HEK293T (cell line): ENCODE data around the gene AKR1C4.

Source experiments
- ARNT ChIP-seq: fragments of 450-650 bp; IDR thresholded peaks from 2 replicates; pipeline ENCODE4 v1.6.1; 2017; ENCODE audit warnings: mild to moderate bottlenecking
- BHLHE40 ChIP-seq: fragments of 450-650 bp; IDR thresholded peaks from 2 replicates; pipeline ENCODE4 v1.6.1; 2016; ENCODE audit warnings: mild to moderate bottlenecking, moderate library complexity, borderline replicate concordance
- ELF4 ChIP-seq: fragments of 450-650 bp; IDR thresholded peaks from 2 replicates; pipeline ENCODE4 v1.6.1; 2017; ENCODE audit warnings: antibody characterized with exemption
- FOXA1 ChIP-seq: fragments of 450-650 bp; IDR thresholded peaks from 2 replicates; pipeline ENCODE4 v1.6.1; 2016; ENCODE audit warnings: mild to moderate bottlenecking
- FOXM1 ChIP-seq: fragments of 450-650 bp; IDR thresholded peaks from 2 replicates; pipeline ENCODE4 v1.6.1; 2017; ENCODE audit warnings: mild to moderate bottlenecking, borderline replicate concordance
- HDGF ChIP-seq: fragments of 450-650 bp; IDR thresholded peaks from 2 replicates; pipeline ENCODE4 v1.6.1; 2017; ENCODE audit warnings: antibody characterized with exemption, borderline replicate concordance
- L3MBTL2 ChIP-seq: fragments of 450-650 bp; conservative IDR thresholded peaks from 2 replicates; pipeline ENCODE4 v1.6.1; 2016; ENCODE audit warnings: mild to moderate bottlenecking
- NFRKB ChIP-seq: fragments of 450-650 bp; IDR thresholded peaks from 2 replicates; pipeline ENCODE4 v1.6.1; 2016; ENCODE audit warnings: mild to moderate bottlenecking, moderate library complexity
- SP1 ChIP-seq: fragments of 450-650 bp; IDR thresholded peaks from 2 replicates; pipeline ENCODE4 v1.6.1; 2017
- SUZ12 ChIP-seq: fragments of 450-650 bp; IDR thresholded peaks from 2 replicates; pipeline ENCODE4 v1.6.1; 2016; ENCODE audit warnings: mild to moderate bottlenecking
- TF ChIP-seq, protein P1 (sequence below): fragments of 450-650 bp; IDR thresholded peaks from 2 replicates; pipeline ENCODE4 v1.6.1; 2016

DNA sequence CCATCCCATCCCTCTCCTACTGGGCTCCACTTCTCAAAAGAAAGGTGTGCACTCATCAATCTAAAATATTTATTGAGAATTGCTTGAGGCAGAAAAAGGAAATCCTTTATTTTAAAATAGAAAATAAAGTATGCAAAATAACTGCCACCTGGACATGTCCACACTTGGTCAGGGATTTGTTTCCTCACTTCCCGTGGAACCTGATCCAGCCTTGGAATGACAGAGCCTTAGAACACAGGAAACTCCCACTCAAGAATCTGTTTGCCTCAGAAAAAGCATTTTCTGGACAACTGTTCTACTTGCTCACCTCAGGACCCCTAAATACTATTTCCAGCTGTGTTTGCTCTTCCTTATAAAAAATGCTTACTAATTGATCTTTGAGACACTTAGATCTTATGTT, 40.7 kb upstream of the AKR1C4 start:
- TF ChIP-seq SP1 (no peak), FOXM1 (no peak), BHLHE40 (no peak), ARNT (no peak), L3MBTL2 (no peak), NFRKB (no peak), ELF4 (no peak), FOXA1 (no peak), HDGF (no peak), SUZ12 (no peak)
- TF ChIP-seq, protein P1, sequence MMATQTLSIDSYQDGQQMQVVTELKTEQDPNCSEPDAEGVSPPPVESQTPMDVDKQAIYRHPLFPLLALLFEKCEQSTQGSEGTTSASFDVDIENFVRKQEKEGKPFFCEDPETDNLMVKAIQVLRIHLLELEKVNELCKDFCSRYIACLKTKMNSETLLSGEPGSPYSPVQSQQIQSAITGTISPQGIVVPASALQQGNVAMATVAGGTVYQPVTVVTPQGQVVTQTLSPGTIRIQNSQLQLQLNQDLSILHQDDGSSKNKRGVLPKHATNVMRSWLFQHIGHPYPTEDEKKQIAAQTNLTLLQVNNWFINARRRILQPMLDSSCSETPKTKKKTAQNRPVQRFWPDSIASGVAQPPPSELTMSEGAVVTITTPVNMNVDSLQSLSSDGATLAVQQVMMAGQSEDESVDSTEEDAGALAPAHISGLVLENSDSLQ = no peak
